ENCODE measurements around the gene COA5.

- no peak for TF ChIP-seq YY1 (IDR thresholded peaks at IDR 0.05; ENCODE audit: insufficient read depth, insufficient read length)
- TF ChIP-seq ZNF274 (IDR thresholded peaks at IDR 0.05; ENCODE audit: low read depth, low read length) = no peak
- no peak for TF ChIP-seq SUZ12 (IDR thresholded peaks at IDR 0.05; ENCODE audit: extremely low read depth, insufficient read depth, insufficient read length)
Measured at GRCh38 chr2:98634406-98635092, 26.2 kb upstream of the COA5 start.
